Measurements from ENCODE around the gene IFITM10. TPM values are rescaled to one million over a fixed set of nuclear protein-coding genes. Genes with fewer than 3 reads are reported as not detected.

Gene IFITM10
- total RNA-seq, 1 experiment from 2014 or later, result 0.59 TPM

DNA sequence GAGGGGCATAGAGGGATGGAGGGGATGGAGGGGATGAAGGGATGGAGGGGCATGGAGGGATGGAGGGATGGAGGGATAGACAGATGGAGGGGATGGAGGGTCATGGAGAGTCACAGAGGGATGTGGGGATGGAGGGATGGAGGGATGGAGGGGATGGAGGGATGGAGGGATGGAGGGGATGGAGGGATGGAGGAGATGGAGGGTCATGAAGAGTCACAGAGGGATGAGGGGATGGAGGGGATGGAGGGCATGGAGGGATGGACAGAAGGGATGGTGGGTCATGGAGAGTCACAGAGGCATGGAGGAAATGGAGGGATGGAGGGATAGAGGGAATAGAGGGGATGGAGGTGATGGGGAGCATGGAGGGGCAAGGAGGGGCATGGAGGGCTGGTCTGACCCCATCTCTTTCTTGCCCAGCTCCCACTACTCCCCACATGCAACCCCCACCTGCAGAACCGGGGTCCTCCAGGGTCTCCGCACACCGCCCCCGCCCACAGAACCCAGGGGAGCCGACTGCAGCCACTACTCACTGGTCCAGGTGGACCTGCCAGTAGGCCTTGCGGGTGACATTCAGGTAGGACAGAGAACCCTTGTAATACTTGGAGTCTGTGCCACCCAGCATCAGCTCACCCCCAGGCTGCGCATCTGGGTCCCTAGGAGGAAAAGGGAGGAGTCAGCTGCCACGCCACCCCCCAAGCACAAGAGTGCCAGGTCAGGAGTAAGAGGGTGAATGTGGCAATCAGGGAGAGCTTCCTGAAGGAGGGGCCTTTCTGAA lies 4.2 kb upstream of the IFITM10 start:
- Histone ChIP-seq H3K23ac (ENCODE audit: insufficient read length, low read depth, low read length) (no peak overlapping the region), H2AFZ (ENCODE audit: low read length) (no peak overlapping the region), H3K14ac (ENCODE audit: insufficient read depth, low read length) (no peak overlapping the region), H2BK5ac (ENCODE audit: insufficient read length, low read length) (no peak overlapping the region), H2BK12ac (ENCODE audit: insufficient read length, low read depth, low read length) (no peak overlapping the region), H4K5ac (ENCODE audit: insufficient read length, low read depth, low read length) (no peak overlapping the region), H3K27me3 (ENCODE audit: insufficient read depth, low read length) (peaks cover 5% of the 10 kb centered on the region; the same call in 1 of the 2 replicates), H2BK20ac (ENCODE audit: low read depth, low read length, poor library complexity, severe bottlenecking) (no peak overlapping the region), H3K4me2 (ENCODE audit: insufficient read depth, insufficient read length, low read length) (no peak overlapping the region), H3K9me3 (ENCODE audit: control insufficient read depth, low read depth, low read length) (no peaks in the 10 kb centered on the region), H3K79me1 (ENCODE audit: insufficient read depth, low read depth, low read length, poor library complexity, severe bottlenecking) (no peaks in the 10 kb centered on the region), H3K27ac (ENCODE audit: insufficient read length, low read depth, low read length) (no peak overlapping the region), H4K8ac (replicated peaks; ENCODE audit: insufficient read length, low read depth, low read length) (no peak overlapping the region), H2AK5ac (ENCODE audit: insufficient read length, low read length) (no peak overlapping the region), H3K18ac (ENCODE audit: insufficient read length, low read depth, low read length) (no peak overlapping the region), H3T11ph (ENCODE audit: low read length) (no peak overlapping the region), H3K23me2 (ENCODE audit: insufficient read length, low read depth, low read length, poor library complexity, severe bottlenecking) (no peaks in the 10 kb centered on the region), H2BK120ac (ENCODE audit: low read depth, low read length, poor library complexity, severe bottlenecking) (no peak overlapping the region), H4K91ac (ENCODE audit: insufficient read length, low read depth, low read length) (no peak overlapping the region), H4K20me1 (ENCODE audit: control insufficient read depth, insufficient read depth, insufficient read length) (no peaks in the 10 kb centered on the region), H2BK15ac (ENCODE audit: low read depth, low read length) (no peak overlapping the region), H3K4ac (ENCODE audit: low read depth, low read length) (no peak overlapping the region), H3K9ac (ENCODE audit: extremely low read depth, insufficient read length, low read length) (no peak overlapping the region), H3K79me2 (ENCODE audit: insufficient read depth, low read length) (no peaks in the 10 kb centered on the region), H3K4me1 (ENCODE audit: insufficient read depth, low read length) (no peaks in the 10 kb centered on the region; the same call in 1 of the 2 replicates), H3K56ac (ENCODE audit: insufficient read length, low read depth, low read length) (no peak overlapping the region)
- peaks cover 10 to 13% of the 10 kb centered on the region in 2 experiments for H3K4me1 Mint-ChIP-seq
- no peaks in the 10 kb centered on the region for H3K9me3 Mint-ChIP-seq
- H3K36me3 Mint-ChIP-seq (ENCODE audit: insufficient read depth in 1 of 3, low read depth in 3 of 3), result peaks cover 3 to 20% (median 17%) of the 10 kb centered on the region in 3 experiments
- TF ChIP-seq, protein P1, sequence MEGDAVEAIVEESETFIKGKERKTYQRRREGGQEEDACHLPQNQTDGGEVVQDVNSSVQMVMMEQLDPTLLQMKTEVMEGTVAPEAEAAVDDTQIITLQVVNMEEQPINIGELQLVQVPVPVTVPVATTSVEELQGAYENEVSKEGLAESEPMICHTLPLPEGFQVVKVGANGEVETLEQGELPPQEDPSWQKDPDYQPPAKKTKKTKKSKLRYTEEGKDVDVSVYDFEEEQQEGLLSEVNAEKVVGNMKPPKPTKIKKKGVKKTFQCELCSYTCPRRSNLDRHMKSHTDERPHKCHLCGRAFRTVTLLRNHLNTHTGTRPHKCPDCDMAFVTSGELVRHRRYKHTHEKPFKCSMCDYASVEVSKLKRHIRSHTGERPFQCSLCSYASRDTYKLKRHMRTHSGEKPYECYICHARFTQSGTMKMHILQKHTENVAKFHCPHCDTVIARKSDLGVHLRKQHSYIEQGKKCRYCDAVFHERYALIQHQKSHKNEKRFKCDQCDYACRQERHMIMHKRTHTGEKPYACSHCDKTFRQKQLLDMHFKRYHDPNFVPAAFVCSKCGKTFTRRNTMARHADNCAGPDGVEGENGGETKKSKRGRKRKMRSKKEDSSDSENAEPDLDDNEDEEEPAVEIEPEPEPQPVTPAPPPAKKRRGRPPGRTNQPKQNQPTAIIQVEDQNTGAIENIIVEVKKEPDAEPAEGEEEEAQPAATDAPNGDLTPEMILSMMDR (conservative IDR thresholded peaks at IDR 0.05), result no peak
- no peak overlapping the region for H3K27ac Mint-ChIP-seq
- H3K4me3 Mint-ChIP-seq, result no peak overlapping the region
- no CpG with 5 or more reads among the region's 8 CpGs for WGBS (ENCODE audit: extremely low coverage, insufficient read length, low lambda C conversion rate)
- DNase-seq, result no peak
- H3K27me3 Mint-ChIP-seq (ENCODE audit: low read depth), result peaks cover 10% of the 10 kb centered on the region

All from H9 (cell line).